Kidney tubule cell (primary cell): ENCODE data around the gene SSU72.
"Not testable (repeated sequence)": the region's sequence is repeated elsewhere in the genome, so short reads cannot be mapped to it uniquely, and the experiment has no call there.

Experiments
- DNase-seq: peaks from one replicate; pipeline ENCODE4 v3.0.0-alpha.2; 2018; ENCODE audit warnings: low spot score

Gene SSU72

DNA sequence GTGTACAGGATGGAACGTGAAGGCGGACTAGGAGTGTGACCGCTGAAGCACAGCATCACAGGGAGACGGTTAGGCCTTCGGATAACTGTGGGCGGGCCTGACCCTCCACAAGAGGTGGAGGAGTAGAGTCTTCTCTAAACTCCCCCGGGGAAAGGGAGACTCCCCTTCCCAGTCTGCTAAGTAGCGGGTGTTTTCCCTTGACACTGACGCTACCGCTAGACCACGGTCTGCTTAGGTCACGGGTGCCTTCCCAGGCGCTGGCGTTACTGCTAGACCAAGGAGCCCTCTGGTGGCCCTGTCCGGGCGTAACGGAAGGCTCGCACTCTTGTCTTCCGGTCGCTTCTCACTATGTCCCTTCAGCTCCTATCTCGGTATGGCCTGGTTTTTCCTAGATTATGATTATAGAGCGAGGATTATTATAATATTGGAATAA is 69.3 kb downstream of the SSU72 start:
- peak; percentile 42 for DNase-seq

DNA sequence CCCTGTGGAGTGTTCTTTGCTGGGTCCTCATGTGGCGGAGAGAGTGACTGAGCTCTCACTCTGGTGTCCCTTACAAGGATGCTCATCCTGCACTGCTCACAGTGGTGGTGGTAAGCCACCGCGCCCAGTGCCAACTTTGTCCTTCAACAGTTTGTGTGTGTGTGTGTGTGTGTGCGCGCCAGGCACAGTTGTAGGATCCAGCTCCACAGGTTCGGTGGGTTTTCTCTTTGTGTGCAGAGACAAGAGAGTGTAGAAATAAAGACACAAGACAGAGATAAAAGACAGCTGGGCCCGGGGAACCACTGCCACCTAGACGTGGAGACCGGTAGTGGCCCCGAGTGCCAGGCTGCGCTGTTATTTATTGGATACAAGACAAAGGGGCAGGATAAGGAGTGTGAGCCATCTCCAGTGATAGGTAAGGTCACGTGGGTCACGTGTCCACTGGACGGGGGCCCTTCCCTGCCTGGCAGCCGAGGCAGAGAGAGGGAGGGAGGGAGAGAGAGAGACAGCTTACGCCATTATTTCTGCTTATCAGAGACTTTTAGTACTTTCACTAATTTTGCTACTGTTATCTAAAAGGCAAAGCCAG is 69.8 kb downstream of the SSU72 start:
- DNase-seq: peak; percentile 86

DNA sequence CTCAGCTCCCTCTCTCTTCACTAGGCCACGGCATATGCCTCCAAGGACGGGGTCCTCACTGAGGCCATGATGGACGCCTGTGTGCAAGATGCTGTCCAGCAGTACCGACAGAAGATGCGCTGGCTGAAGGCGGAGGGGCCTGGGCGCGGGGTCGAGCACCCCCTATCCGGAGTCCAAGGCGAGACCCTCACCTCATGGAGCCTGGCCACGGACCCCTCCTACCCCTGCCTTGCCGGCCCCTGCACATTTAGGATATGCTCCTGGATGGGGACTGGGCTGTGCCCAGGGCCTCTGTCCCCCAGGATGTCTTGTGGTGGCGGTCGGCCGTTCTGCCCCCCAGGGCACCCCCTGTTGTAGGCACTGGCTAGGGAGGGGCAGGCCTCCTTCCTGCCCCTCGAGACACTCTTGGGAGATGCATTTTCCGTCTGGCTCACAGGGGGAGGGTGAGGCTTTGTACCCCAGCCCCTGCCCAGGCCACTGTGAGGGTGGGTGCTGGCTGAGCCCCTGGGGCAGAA is 79.1 kb downstream of the SSU72 start:
- not testable (repeated sequence) for DNase-seq

DNA sequence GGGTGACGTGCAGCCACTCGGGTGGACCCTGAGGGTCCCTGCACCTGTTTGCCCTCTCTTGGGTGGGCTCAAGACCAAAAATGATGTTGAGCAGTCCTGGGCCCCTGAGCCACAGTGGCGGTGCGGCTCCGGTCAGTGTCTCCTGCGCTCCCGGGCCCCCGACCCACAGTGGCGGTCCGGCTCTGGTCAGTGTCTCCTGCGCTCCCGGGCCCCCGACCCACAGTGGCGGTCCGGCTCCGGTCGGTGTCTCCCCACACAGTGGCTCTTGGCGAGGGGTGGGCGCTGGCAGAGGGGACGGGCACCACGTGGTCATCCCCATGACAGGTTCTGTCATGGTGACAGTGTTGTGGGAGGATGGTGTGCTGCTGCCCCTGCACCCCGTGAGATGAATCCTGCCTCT is 80.4 kb downstream of the SSU72 start:
- not testable (repeated sequence) for DNase-seq
